A673 (cell line): ENCODE measurements around the gene AHDC1. TPM values are rescaled to one million over a fixed set of nuclear protein-coding genes. Genes with fewer than 3 reads are reported as not detected.

ENCODE experiments used
- BruUV-seq: library from RNA; stranded (reverse); fragments of 400-500 nt; replicated peaks from 2 replicates; lab custom pipeline; 2021; lab: Mats Ljungman, UMichigan
- CTCF ChIA-PET: fragments of 300-600 bp; sonication (Branson Sonifier 250); formaldehyde crosslinking; loops from one replicate; lab custom pipeline; 2022; ENCODE audit warnings: antibody characterized with exemption; lab: Charles Lee
- POLR2A ChIA-PET: fragments of 300-600 bp; sonication (Branson Sonifier 250); formaldehyde crosslinking; loops from one replicate; lab custom pipeline; 2022; ENCODE audit warnings: antibody characterized with exemption; ENCODE audit not compliant: low non-redundant PET; lab: Charles Lee
- DNase-seq: peaks from one replicate; pipeline ENCODE4 v3.0.0-alpha.2; 2015; ENCODE audit warnings: low spot score
- H3K27ac ChIP-seq: fragments of 200-600 bp; sonication (generic); 2 replicates; pipeline ENCODE4 v1.5.1; 2016; ENCODE audit warnings: mixed run types, low read depth, mild to moderate bottlenecking, mixed read lengths, antibody characterized with exemption, low read length; ENCODE audit not compliant: poor library complexity, severe bottlenecking
- H3K27me3 ChIP-seq: fragments of 200-600 bp; sonication (generic); replicated peaks from 2 replicates; pipeline ENCODE4 v1.6.1; 2017; ENCODE audit warnings: mixed run types, low read depth, mild to moderate bottlenecking, mixed read lengths, antibody characterized with exemption, low read length; ENCODE audit not compliant: insufficient read depth, poor library complexity
- H3K36me3 ChIP-seq: fragments of 200-600 bp; sonication (generic); 2 replicates; pipeline ENCODE4 v1.6.1; 2016; ENCODE audit warnings: mixed run types, mild to moderate bottlenecking, mixed read lengths, antibody characterized with exemption, low read length; ENCODE audit not compliant: insufficient read depth, poor library complexity, severe bottlenecking
- H3K4me1 ChIP-seq: fragments of 200-600 bp; sonication (generic); 2 replicates; pipeline ENCODE4 v1.6.1; 2017; ENCODE audit warnings: mixed run types, mild to moderate bottlenecking, mixed read lengths, antibody characterized with exemption, low read length; ENCODE audit not compliant: insufficient read depth, poor library complexity, severe bottlenecking
- H3K4me3 ChIP-seq: fragments of 200-600 bp; sonication (generic); 2 replicates; pipeline ENCODE4 v1.5.1; 2016; ENCODE audit warnings: low read depth, mixed run types, mild to moderate bottlenecking, mixed read lengths, low read length; ENCODE audit not compliant: poor library complexity, severe bottlenecking
- H3K9me3 ChIP-seq: fragments of 200-600 bp; sonication (generic); 2 replicates; pipeline ENCODE4 v1.6.1; 2016; ENCODE audit warnings: mixed run types, low read depth, mild to moderate bottlenecking, mixed read lengths, antibody characterized with exemption, low read length; ENCODE audit not compliant: poor library complexity, severe bottlenecking
- CTCF ChIP-seq: fragments of 300-800, 200-600 bp; sonication (generic); conservative IDR thresholded peaks from 2 replicates; pipeline ENCODE4 v1.5.1; 2017; ENCODE audit warnings: low read depth, mild to moderate bottlenecking, antibody characterized with exemption, low read length, moderate library complexity, mixed read lengths
- EZH2 ChIP-seq: fragments of 200-600 bp; sonication (generic); IDR thresholded peaks from 2 replicates; pipeline ENCODE4 v1.6.1; 2017; ENCODE audit warnings: borderline replicate concordance, low read depth, mild to moderate bottlenecking, mixed read lengths, antibody characterized with exemption, low read length; ENCODE audit not compliant: poor library complexity, severe bottlenecking
- intact Hi-C: fragments of 100-400 bp; cut with micrococcal nuclease; formaldehyde crosslinking; loops from one replicate; pipeline ENCODE4 v1.10.0; 2022; ENCODE audit not compliant: unreplicated experiment
- total RNA-seq: library from RNA; stranded (reverse); gene quantifications from 2 replicates; pipeline ENCODE4 v1.2.3, GENCODE V29; 2021

AHDC1 gene
- total RNA-seq, 1 experiment from 2014 or later, result 33.2 TPM

- Histone ChIP-seq H3K9me3 (no peaks in the 10 kb centered on the region), H3K36me3 (no peaks in the 10 kb centered on the region), H3K27ac (no peak overlapping the region), H3K4me3 (no peak overlapping the region), H3K27me3 (no peaks in the 10 kb centered on the region), H3K4me1 (peaks cover 9% of the 10 kb centered on the region)
- CTCF ChIA-PET, result no interaction called here
- POLR2A ChIA-PET, result interaction anchor here (0.7 kb wide), 1 partner anchor 38 kb away, joined by 3 read pairs; no protein-coding TSS in a partner anchor
- DNase-seq, result no peak
- BruUV-seq, result no TSS peak
- TF ChIP-seq EZH2 (no peak), CTCF (no peak)
- intact Hi-C loops, result no loop called here
Observed at GRCh38 chr1:27517907-27518718, 85.8 kb downstream of the AHDC1 start.

GRCh38 chr1:27517301-27517700, 86.6 kb downstream of the AHDC1 start:
- intact Hi-C loops, result no loop called here
- no peak for DNase-seq
- Histone ChIP-seq H3K27me3 (no peaks in the 10 kb centered on the region), H3K27ac (no peak overlapping the region), H3K4me3 (no peak overlapping the region), H3K9me3 (no peaks in the 10 kb centered on the region), H3K4me1 (peaks cover under 1% of the 10 kb centered on the region), H3K36me3 (no peaks in the 10 kb centered on the region)
- TF ChIP-seq CTCF (no peak), EZH2 (no peak)
- no TSS peak for BruUV-seq
- POLR2A ChIA-PET, result no interaction called here
- CTCF ChIA-PET, result no interaction called here

GRCh38 chr1:27515626-27516025, 88.3 kb downstream of the AHDC1 start:
- no peaks in the 10 kb centered on the region for H3K27me3 ChIP-seq
- POLR2A ChIA-PET, result no interaction called here

More at GRCh38 chr1:27515626-27516025, 88.3 kb downstream of the AHDC1 start:
- DNase-seq, result no peak
- Histone ChIP-seq H3K36me3 (no peaks in the 10 kb centered on the region), H3K4me1 (no peaks in the 10 kb centered on the region), H3K9me3 (no peaks in the 10 kb centered on the region), H3K4me3 (no peak overlapping the region), H3K27ac (no peak overlapping the region)
- BruUV-seq, result no TSS peak
- TF ChIP-seq CTCF (no peak), EZH2 (no peak)
- intact Hi-C loops, result no loop called here
- CTCF ChIA-PET, result no interaction called here
